ENCODE results near the gene KRT85. TPM values are rescaled to one million over a fixed set of nuclear protein-coding genes. Genes with fewer than 3 reads are reported as not detected.

The KRT85 gene
- total and polyA plus RNA-seq, 10 of the 15 experiments (the other 5 are each of a cell fraction or from before 2014, with no cell fraction given) = 0.05 to 0.18 (median 0.11) TPM; not detected in 6

- DNase-seq (ENCODE audit: low read depth, low spot score) (peak; percentile 16), ATAC-seq (peak; percentile 84), FAIRE-seq (no peak)
- H2AFZ ChIP-seq (ENCODE audit: control insufficient read depth, low read depth, low read length) = no peak overlapping the region
- SMC1A ChIA-PET (ENCODE audit: uncharacterized antibody, unreplicated experiment) = interaction anchor here (0.7 kb wide), 1 partner anchor 103 kb away, joined by 3 read pairs; no protein-coding TSS in a partner anchor
- no peaks in the 10 kb centered on the region for H3K79me2 ChIP-seq (ENCODE audit: control insufficient read depth, insufficient read depth, low read length)
- RAD21 ChIA-PET (ENCODE audit: unreplicated experiment) = no interaction called here
- no peak overlapping the region for H3K27ac ChIP-seq (ENCODE audit: control insufficient read depth, insufficient read depth)
- no peak overlapping the region for H3K4me2 ChIP-seq (ENCODE audit: control insufficient read depth, insufficient read depth)
- POLR2A ChIA-PET = interaction anchor here (1.2 kb wide), 1 partner anchor 10 kb away, joined by 3 read pairs; no protein-coding TSS in a partner anchor
- H3K9ac ChIP-seq (ENCODE audit: control insufficient read depth, insufficient read depth, low read length) = no peak overlapping the region
- TF ChIP-seq BACH1 (IDR thresholded peaks at IDR 0.05; ENCODE audit: borderline replicate concordance) (no peak), RELB (IDR thresholded peaks at IDR 0.05; ENCODE audit: low read depth) (0 out of 2 replicates have a peak, but pooled peaks have one; percentile 13), BHLHE40 (IDR thresholded peaks at IDR 0.05; ENCODE audit: borderline replicate concordance in 1 of 2, low read depth in 2 of 2, low read length in 1 of 2) (peak in 1 of 2 experiments; percentile 10; a peak in 1 of 4 replicates), MTA2 (IDR thresholded peaks at IDR 0.05; ENCODE audit: low read depth) (0 out of 2 replicates have a peak, but pooled peaks have one; percentile 20), SPI1 (IDR thresholded peaks at IDR 0.05; ENCODE audit: borderline replicate concordance, insufficient read depth, low read depth, low read length) (no peak), ATF2 (IDR thresholded peaks at IDR 0.05; ENCODE audit: low read length) (no peak), MEF2B (IDR thresholded peaks at IDR 0.05; ENCODE audit: partially characterized antibody, poor library complexity, severe bottlenecking) (peak; percentile 80), CUX1 (IDR thresholded peaks at IDR 0.05; ENCODE audit: insufficient replicate concordance, low read depth, low read length) (no peak), KAT2A (conservative IDR thresholded peaks at IDR 0.05; ENCODE audit: control insufficient read depth, low read depth, low read length) (no peak), TCF7 (IDR thresholded peaks at IDR 0.05; ENCODE audit: borderline replicate concordance) (no peak), CBX3 (IDR thresholded peaks at IDR 0.05; ENCODE audit: borderline replicate concordance, low read depth) (no peak), SREBF2 (IDR thresholded peaks at IDR 0.05; ENCODE audit: low read length) (no peak)
- no peaks in the 10 kb centered on the region for H3K4me1 ChIP-seq (ENCODE audit: control insufficient read depth, insufficient read depth, low read length)
- no peaks in the 10 kb centered on the region for H3K36me3 ChIP-seq (ENCODE audit: control insufficient read depth in 2 of 2, insufficient read depth in 2 of 2, low read length in 1 of 2)
- H3K4me3 ChIP-seq = no peak overlapping the region
- intact Hi-C loops (cut with micrococcal nuclease; ENCODE audit: unreplicated experiment) (no loop called here), in situ Hi-C loops (cut with MboI) (no loop called here)
- no peaks in the 10 kb centered on the region for H4K20me1 ChIP-seq (ENCODE audit: control insufficient read depth, insufficient read depth)
- CTCF ChIA-PET = interaction anchor here (1.0 kb wide), 1 partner anchor 10 kb away, joined by 3 read pairs; no protein-coding TSS in a partner anchor
- no peaks in the 10 kb centered on the region; a peak in 1 of 4 replicates for H3K27me3 ChIP-seq (replicated peaks in 1 of 2; ENCODE audit: control insufficient read depth in 2 of 2, insufficient read depth in 2 of 2, low read length in 1 of 2)
- BruUV-seq (replicated peaks) = no TSS peak
- 8% methylated on average over 4 of the region's 4 CpGs for WGBS (ENCODE audit: insufficient coverage, insufficient replicate concordance, low lambda C conversion rate, missing lambda C conversion rate)
- no peaks in the 10 kb centered on the region for H3K9me3 ChIP-seq (replicated peaks; ENCODE audit: control insufficient read depth, insufficient read depth, low read length)
These were observed 20.7 kb downstream of the KRT85 start for GRCh38 chr12:52346593-52346992.
